NCI-H510A (cell line): ENCODE data around the gene IRAK2.

ENCODE experiments used
- DNase-seq: peaks from one replicate; lab custom pipeline; 2025; lab: John Stamatoyannopoulos, UW

The IRAK2 gene

DNA sequence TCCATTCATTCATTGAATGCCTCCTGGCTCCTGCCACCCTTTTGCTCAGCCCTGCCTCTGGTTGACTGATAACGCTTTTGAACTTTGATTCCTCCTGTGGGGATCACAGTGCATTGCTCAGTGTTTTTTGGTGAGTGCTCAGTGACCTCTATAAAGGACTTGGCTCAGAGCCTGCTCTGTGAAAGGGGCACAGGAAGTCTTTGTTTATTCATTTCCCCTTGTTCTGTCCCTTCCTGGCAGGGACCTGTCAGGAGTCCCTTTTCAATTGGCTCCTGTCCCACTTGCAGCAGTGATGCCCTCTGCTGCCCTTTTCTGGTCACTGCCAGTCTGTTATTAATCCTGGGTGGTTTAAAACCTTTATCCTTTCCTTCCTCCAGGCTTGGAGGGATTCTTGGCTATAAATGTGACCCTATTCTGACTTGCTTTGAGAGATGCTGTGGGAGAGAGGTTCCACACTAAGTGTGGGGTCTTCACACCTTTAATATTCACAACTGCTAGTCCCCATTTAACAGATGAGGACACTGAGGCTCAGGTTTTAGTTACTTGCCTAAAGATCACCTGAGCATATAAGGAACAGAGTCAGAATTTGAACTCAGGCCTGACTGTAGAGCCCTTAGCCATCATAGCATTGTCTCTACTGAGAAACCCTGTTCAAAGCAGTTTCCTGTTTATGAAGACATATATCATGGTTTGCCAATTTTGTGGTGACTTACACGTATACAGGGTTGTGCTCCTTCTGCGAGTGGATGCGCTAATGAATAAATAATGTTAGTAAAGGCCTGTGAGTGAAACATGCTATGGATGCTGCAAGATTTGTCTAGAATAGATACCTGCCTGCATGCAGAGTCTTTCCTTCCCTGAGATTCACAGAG, 60.3 kb downstream of the IRAK2 start:
- peak; percentile 27 for DNase-seq

DNA sequence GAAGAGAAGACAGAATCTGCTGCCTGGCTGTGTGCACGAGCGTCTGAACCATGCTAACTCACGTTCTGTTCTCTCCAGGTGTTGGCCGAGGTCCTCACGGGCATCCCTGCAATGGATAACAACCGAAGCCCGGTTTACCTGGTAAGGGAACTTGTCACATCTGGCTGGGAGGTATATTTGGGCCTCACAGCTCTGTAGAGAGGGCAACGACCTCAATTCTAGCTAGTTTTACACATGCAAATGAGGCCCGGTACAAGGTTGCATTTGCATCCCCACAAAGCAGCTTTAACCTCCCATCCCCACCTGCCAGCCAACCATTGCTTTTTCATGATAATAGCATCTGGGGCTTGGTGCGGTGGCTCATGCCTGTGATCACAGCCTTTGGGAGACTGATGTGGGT, 61.6 kb downstream of the IRAK2 start:
- no peak for DNase-seq

- no peak for DNase-seq
Measured at GRCh38 chr3:10228248-10228950, 63.7 kb downstream of the IRAK2 start.

- no peak for DNase-seq
Measured at GRCh38 chr3:10229576-10229975, 64.9 kb downstream of the IRAK2 start.

DNA sequence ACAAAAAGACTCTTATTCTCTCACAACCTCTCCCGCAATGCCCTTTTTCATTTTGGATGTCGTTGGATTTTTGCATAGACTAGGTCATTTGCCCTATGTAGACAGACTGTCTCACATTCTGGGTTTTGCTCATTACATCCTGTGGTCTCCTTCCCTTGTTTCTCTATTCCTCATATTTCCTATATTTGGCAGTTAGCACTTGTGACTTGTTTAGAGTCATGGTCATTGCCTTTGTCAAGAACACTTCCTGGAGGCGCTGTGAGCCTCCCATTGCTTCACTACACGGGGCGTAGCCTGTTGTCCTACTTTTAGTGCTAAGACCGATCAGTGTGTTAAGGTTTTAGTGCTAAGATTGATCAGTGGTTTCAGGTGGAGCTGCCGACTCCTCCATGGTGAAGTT, 67.4 kb downstream of the IRAK2 start:
- DNase-seq, result no peak

DNA sequence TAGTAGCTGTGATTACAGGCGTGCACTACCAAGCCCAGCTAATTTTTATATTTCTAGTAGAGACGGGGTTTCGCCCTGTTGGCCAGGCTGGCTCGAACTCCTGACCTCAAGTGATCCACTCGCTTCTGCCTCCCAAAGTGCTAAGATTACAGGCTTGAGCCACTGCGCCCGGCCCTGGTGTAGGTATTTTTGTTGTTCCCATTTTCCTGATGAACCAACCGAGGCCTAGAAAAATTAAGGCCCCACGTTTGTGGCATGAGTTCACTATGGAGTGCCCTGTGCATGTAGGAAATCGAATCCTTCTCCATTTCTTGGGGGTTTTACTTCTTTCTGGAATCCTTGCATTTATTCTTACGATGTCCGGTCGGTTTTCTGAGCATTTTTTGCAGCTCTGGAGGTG, 69.3 kb downstream of the IRAK2 start:
- DNase-seq, result no peak

GRCh38 chr3:10234526-10235230, 70.0 kb downstream of the IRAK2 start:
- DNase-seq, result no peak

- DNase-seq, result no peak
Measured at GRCh38 chr3:10235551-10235950, 70.8 kb downstream of the IRAK2 start.

GRCh38 chr3:10238345-10239183, 73.8 kb downstream of the IRAK2 start:
- DNase-seq, result no peak

GRCh38 chr3:10240799-10241198, 76.1 kb downstream of the IRAK2 start:
- DNase-seq, result no peak

- no peak for DNase-seq
Measured at GRCh38 chr3:10242182-10243065, 77.7 kb downstream of the IRAK2 start.

DNA sequence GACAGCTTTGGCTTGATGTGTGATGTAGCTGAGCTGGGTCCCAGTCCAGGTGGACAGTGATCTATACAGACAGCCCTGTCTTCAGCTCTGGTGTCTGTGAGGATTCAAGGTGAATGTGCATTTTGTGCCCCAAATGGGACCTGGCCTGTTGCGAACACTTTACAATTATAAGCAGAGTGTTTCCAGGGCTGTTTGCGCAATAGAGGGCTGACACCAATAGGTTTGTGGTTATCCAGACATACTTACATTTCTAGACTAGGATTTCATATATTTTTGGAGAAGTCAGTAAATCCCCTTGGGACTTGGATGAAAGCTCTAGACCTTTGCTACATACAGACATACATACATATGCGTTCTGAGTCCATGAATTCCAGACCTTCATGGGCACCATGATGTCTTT, 79.3 kb downstream of the IRAK2 start:
- DNase-seq, result no peak

DNA sequence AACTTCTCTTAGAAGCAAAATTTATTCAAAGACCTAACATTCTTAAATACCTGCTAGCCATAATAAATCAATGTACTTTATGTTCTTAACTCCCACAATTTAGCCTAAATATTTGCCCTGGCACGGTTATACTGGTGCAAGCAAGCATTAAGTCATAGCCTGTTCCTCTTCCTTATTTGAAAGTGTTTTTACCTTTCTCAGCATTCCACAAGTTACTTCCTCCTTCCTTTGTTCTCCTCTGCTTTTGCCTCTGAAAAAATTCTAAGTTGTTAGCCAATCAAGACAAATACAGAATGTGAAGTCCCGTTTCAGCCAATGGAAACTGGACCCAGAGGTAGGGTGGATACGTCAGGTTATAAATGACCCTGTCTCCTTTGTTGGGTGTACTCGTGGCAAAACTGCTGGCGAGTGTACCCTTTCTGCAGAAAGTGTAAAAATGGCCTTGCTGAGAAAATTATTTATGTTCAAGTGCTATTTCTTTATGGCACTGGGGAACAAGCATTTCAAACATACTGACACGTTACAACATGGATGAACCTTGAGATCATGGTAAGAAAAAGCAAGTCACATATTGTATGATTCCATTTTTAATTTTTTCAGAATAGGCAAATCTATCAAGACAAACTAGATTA, 80.5 kb downstream of the IRAK2 start:
- DNase-seq, result no peak

DNA sequence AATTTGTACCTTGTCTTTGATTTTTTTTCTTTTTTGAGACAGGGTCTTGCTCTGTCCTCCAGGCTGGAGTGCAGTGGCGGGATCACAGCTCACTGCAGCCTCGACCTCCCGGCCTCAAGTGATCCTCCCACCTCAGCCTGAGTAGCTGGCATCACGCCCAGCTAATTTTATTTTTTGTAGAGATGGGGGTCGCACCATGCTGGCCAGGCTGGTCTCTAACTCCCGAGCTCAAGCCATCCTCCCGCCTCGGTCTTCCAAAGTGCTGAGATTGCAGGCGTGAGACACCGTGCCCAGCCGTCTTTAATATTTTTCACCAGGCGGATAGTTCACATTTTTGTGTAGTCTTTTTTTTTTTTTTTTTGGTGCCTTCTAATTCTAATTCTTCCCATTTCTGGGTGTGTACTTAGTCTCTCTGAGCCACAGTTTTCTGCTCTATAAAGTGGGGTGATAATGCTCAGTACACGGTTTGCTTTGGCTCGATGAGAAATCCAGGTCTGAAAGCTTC, 83.0 kb downstream of the IRAK2 start:
- DNase-seq, result no peak

- peak; percentile 95 for DNase-seq
Measured at GRCh38 chr3:10248184-10248983, 83.7 kb downstream of the IRAK2 start, which contains the start of gene TATDN2. TATDN2 (plus strand) TSS chr3:10248459; CDS start chr3:10249201, 742 bp downstream.

DNA sequence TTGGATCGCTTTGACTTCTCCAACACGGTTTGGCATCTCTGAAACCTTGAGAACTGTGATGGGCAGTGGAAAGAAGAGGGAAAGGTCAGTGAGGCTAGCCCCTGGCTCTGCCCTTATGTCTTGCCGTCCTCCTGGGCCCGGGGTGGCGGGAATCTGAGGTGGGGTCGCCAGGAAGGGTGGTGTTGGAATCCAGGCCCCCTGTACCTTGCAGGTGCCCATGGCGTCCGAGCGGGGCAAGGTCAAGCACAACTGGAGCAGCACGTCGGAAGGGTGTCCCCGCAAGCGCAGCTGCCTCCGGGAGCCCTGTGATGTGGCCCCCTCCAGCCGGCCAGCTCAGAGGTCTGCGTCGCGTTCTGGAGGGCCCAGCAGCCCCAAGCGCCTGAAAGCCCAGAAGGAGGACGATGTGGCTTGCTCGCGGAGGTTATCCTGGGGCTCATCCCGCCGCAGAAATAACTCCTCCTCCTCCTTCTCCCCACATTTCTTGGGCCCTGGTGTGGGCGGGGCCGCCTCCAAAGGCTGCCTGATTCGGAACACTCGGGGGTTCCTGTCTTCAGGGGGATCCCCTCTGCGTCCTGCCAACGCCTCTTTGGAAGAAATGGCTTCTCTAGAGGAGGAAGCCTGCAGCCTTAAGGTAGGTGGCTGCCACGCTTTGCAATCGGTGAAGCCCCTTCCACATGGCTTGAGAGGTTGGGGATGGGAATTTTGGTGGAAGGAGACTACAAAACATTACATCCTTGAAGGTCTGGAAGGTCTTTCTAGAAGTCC, 84.4 kb downstream of the IRAK2 start:
- DNase-seq, result no peak

GRCh38 chr3:10249833-10250232, 85.1 kb downstream of the IRAK2 start:
- no peak for DNase-seq

GRCh38 chr3:10251006-10251405, 86.3 kb downstream of the IRAK2 start:
- DNase-seq, result no peak
